Osteoblast (primary cell): ENCODE data around the gene TOR4A. TPM values are rescaled to one million over a fixed set of nuclear protein-coding genes. Genes with fewer than 3 reads are reported as not detected.

ENCODE experiments used
- DNase-seq: peaks from one replicate; pipeline ENCODE4 v3.0.0; 2011; ENCODE audit warnings: low spot score, mixed read lengths; ENCODE audit not compliant: insufficient read length; ENCODE audit errors: missing footprints
- H2AFZ ChIP-seq: 2 replicates; pipeline ENCODE4 v1.6.0; 2011; ENCODE audit warnings: mild to moderate bottlenecking, low read length
- H3K27ac ChIP-seq: 2 replicates; pipeline ENCODE4 v1.5.1; 2011; ENCODE audit warnings: mild to moderate bottlenecking, low read depth, low read length, moderate library complexity
- H3K27me3 ChIP-seq: 2 replicates; pipeline ENCODE4 v1.6.0; 2012; ENCODE audit warnings: mild to moderate bottlenecking, control low read depth, inconsistent platforms, low read length, moderate library complexity; ENCODE audit not compliant: insufficient read depth
- H3K36me3 ChIP-seq: 2 replicates; pipeline ENCODE4 v1.5.1; 2011; ENCODE audit warnings: mild to moderate bottlenecking, low read length, control low read depth, moderate library complexity; ENCODE audit not compliant: insufficient read depth
- H3K4me1 ChIP-seq: 2 replicates; pipeline ENCODE4 v1.5.1; 2011; ENCODE audit warnings: mild to moderate bottlenecking, low read length, control low read depth, moderate library complexity; ENCODE audit not compliant: insufficient read depth
- H3K4me2 ChIP-seq: 2 replicates; pipeline ENCODE4 v1.6.0; 2011; ENCODE audit warnings: mild to moderate bottlenecking, low read length; ENCODE audit not compliant: insufficient read depth
- H3K4me3 ChIP-seq: fragments of 200-600 bp; sonication (generic); 3 replicates; pipeline ENCODE4 v1.5.1; 2012; ENCODE audit warnings: mild to moderate bottlenecking, low read length, inconsistent platforms; ENCODE audit not compliant: insufficient read depth
- H3K79me2 ChIP-seq: 2 replicates; pipeline ENCODE4 v1.6.0; 2012; ENCODE audit warnings: mild to moderate bottlenecking, low read length, control low read depth, inconsistent platforms; ENCODE audit not compliant: insufficient read depth
- H3K9me3 ChIP-seq: 2 replicates; pipeline ENCODE4 v1.5.1; 2011; ENCODE audit warnings: low read depth, low read length, control low read depth
- H4K20me1 ChIP-seq: 2 replicates; pipeline ENCODE4 v1.6.0; 2012; ENCODE audit warnings: mild to moderate bottlenecking, low read length, control low read depth; ENCODE audit not compliant: insufficient read depth
- total RNA-seq: library from RNA; depleted of rRNA; stranded (reverse); fragments of >200 nt; gene quantifications from 2 replicates; pipeline ENCODE4 v1.2.3, GENCODE V29; 2012
- TF ChIP-seq, protein P1 (sequence below): IDR thresholded peaks from 2 replicates; pipeline ENCODE4 v1.5.1; 2011; ENCODE audit warnings: mild to moderate bottlenecking, low read depth, low read length, moderate library complexity; ENCODE audit errors: extremely low read depth

The TOR4A gene
- total RNA-seq, 1 donor: 2.5 TPM

DNA sequence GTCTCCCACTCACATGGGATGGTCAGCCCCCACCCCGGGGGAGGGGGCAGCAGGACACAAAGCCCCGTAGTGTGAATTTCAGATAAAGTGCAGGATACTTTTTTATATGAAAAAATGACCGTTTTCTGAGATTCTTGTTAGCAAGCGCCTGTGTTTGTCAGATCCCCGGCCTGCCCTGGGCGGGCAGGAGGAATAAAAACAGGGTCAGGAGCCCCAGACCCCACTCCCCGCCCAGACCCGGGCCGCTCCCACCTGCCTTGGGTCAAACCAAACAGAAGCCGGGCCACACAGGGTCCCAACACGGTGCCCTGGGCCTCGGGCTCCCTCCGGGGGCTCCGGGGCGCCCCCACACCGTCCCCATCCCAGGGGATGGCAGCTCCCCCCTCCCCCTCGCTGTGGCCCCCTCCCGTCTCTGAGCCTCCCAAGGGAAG is 38.1 kb downstream of the TOR4A start:
- peak; percentile 96 for DNase-seq
- Histone ChIP-seq H4K20me1 (peaks cover 3% of the 10 kb centered on the region), H3K9me3 (no peaks in the 10 kb centered on the region), H3K36me3 (no peaks in the 10 kb centered on the region), H3K27ac (no peak overlapping the region), H3K4me1 (no peaks in the 10 kb centered on the region), H3K4me3 (no peak overlapping the region), H3K4me2 (no peak overlapping the region), H2AFZ (no peak overlapping the region), H3K79me2 (no peaks in the 10 kb centered on the region), H3K27me3 (no peaks in the 10 kb centered on the region)
- TF ChIP-seq, protein P1, sequence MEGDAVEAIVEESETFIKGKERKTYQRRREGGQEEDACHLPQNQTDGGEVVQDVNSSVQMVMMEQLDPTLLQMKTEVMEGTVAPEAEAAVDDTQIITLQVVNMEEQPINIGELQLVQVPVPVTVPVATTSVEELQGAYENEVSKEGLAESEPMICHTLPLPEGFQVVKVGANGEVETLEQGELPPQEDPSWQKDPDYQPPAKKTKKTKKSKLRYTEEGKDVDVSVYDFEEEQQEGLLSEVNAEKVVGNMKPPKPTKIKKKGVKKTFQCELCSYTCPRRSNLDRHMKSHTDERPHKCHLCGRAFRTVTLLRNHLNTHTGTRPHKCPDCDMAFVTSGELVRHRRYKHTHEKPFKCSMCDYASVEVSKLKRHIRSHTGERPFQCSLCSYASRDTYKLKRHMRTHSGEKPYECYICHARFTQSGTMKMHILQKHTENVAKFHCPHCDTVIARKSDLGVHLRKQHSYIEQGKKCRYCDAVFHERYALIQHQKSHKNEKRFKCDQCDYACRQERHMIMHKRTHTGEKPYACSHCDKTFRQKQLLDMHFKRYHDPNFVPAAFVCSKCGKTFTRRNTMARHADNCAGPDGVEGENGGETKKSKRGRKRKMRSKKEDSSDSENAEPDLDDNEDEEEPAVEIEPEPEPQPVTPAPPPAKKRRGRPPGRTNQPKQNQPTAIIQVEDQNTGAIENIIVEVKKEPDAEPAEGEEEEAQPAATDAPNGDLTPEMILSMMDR: no peak

GRCh38 chr9:137316012-137316981 is 38.8 kb downstream of the TOR4A start:
- Histone ChIP-seq H4K20me1 (peaks cover 3% of the 10 kb centered on the region), H3K36me3 (no peaks in the 10 kb centered on the region), H3K79me2 (no peaks in the 10 kb centered on the region), H3K9me3 (no peaks in the 10 kb centered on the region), H3K27me3 (no peaks in the 10 kb centered on the region), H3K27ac (no peak overlapping the region), H3K4me1 (no peaks in the 10 kb centered on the region), H3K4me3 (peak overlapping the region; percentile 30), H2AFZ (no peak overlapping the region), H3K4me2 (peak overlapping the region; percentile 51)
- peak; percentile 98 for DNase-seq
- TF ChIP-seq, protein P1: no peak

GRCh38 chr9:137317021-137317717 is 39.6 kb downstream of the TOR4A start:
- no peak overlapping the region for H3K27ac ChIP-seq
- H2AFZ ChIP-seq: no peak overlapping the region
- H3K9me3 ChIP-seq: no peaks in the 10 kb centered on the region
- H3K4me3 ChIP-seq: no peak overlapping the region
- DNase-seq: peak; percentile 71
- no peaks in the 10 kb centered on the region for H3K4me1 ChIP-seq
- H3K79me2 ChIP-seq: no peaks in the 10 kb centered on the region
- no peak overlapping the region for H3K4me2 ChIP-seq
- H3K36me3 ChIP-seq: no peaks in the 10 kb centered on the region
- TF ChIP-seq, protein P1: no peak
- peaks cover 3% of the 10 kb centered on the region for H4K20me1 ChIP-seq
- no peaks in the 10 kb centered on the region for H3K27me3 ChIP-seq
